Measurements from ENCODE around the gene UBE2I. TPM values are rescaled to one million over a fixed set of nuclear protein-coding genes. Genes with fewer than 3 reads are reported as not detected.

Gene UBE2I
- total RNA-seq, 1 donor from 2014 or later: 150 TPM

GRCh38 chr16:1357906-1358566 is 48.6 kb downstream of the UBE2I start:
- DNase-seq (ENCODE audit: low spot score): no peak

GRCh38 chr16:1361685-1362360 is 52.4 kb downstream of the UBE2I start:
- DNase-seq (ENCODE audit: low spot score): no peak

- DNase-seq (ENCODE audit: low spot score): no peak
These were observed 53.4 kb downstream of the UBE2I start for GRCh38 chr16:1362807-1363206.

- no peak for DNase-seq (ENCODE audit: low spot score)
These were observed 54.1 kb downstream of the UBE2I start for GRCh38 chr16:1363501-1364041.

GRCh38 chr16:1364510-1364909 is 55.1 kb downstream of the UBE2I start:
- no peak for DNase-seq (ENCODE audit: low spot score)

- no peak for DNase-seq (ENCODE audit: low spot score)
These were observed 56.8 kb downstream of the UBE2I start for GRCh38 chr16:1366060-1366711.

GRCh38 chr16:1366712-1367299 is 57.4 kb downstream of the UBE2I start:
- no peak for DNase-seq (ENCODE audit: low spot score)

- no peak for DNase-seq (ENCODE audit: low spot score)
These were observed 58.2 kb downstream of the UBE2I start for GRCh38 chr16:1367486-1368174.

GRCh38 chr16:1371054-1371978 is 61.9 kb downstream of the UBE2I start:
- DNase-seq (ENCODE audit: low spot score): no peak

GRCh38 chr16:1372292-1372950 is 63.0 kb downstream of the UBE2I start:
- DNase-seq (ENCODE audit: low spot score): no peak

GRCh38 chr16:1374418-1375297 is 65.2 kb downstream of the UBE2I start:
- DNase-seq (ENCODE audit: low spot score): no peak

GRCh38 chr16:1375298-1375640 is 65.8 kb downstream of the UBE2I start:
- no peak for DNase-seq (ENCODE audit: low spot score)

- DNase-seq (ENCODE audit: low spot score): no peak
These were observed 66.4 kb downstream of the UBE2I start for GRCh38 chr16:1375741-1376410.

Other genes with a start within 250 kb of the UBE2I start
- gene SSTR5, start 236.9 kb upstream of the UBE2I start, total RNA-seq: 0.47 TPM
- gene C1QTNF8, start 213.4 kb upstream of the UBE2I start, total RNA-seq: not detected
- gene CACNA1H, start 156.5 kb upstream of the UBE2I start, total RNA-seq: 24.4 TPM
- 1.7 TPM for gene TPSG1, start 84.4 kb upstream of the UBE2I start, total RNA-seq
- gene TPSB2, start 79.5 kb upstream of the UBE2I start, total RNA-seq: 36.9 TPM
- gene TPSAB1, start 68.9 kb upstream of the UBE2I start, total RNA-seq: 38.0 TPM
- gene TPSD1, start 53.6 kb upstream of the UBE2I start, total RNA-seq: 5.0 TPM
- gene BAIAP3, start 24.0 kb downstream of the UBE2I start, total RNA-seq: 3.9 TPM
- 38.2 TPM for gene TSR3, start 42.2 kb downstream of the UBE2I start, total RNA-seq
- gene GNPTG, start 42.3 kb downstream of the UBE2I start, total RNA-seq: 67.6 TPM
- 16.7 TPM for gene UNKL, start 105.1 kb downstream of the UBE2I start, total RNA-seq
- 14.5 TPM for gene UQCC4, start 111.1 kb downstream of the UBE2I start, total RNA-seq
- gene PERCC1, start 121.4 kb downstream of the UBE2I start, total RNA-seq: not detected
- gene CCDC154, start 134.9 kb downstream of the UBE2I start, total RNA-seq: 2.0 TPM
- 77.5 TPM for gene CLCN7, start 165.4 kb downstream of the UBE2I start, total RNA-seq
- gene PTX4, start 179.3 kb downstream of the UBE2I start, total RNA-seq: 0.34 TPM
- 58.7 TPM for gene TELO2, start 183.7 kb downstream of the UBE2I start, total RNA-seq
- 32.8 TPM for gene TMEM204, start 224.0 kb downstream of the UBE2I start, total RNA-seq

All from ureter (tissue), 1 donor.